Heart left ventricle (tissue), 16 donors: ENCODE results near the gene STON2. TPM values are rescaled to one million over a fixed set of nuclear protein-coding genes. Genes with fewer than 3 reads are reported as not detected.

Source experiments
- ATAC-seq, 4 donors: fragments of 200-7000 bp; cut with Tn5 transposase; one replicate each; pipeline ENCODE4 v1.9.1; 2020 to 2022; ENCODE audit warnings: moderate library complexity in 4 of 4, mild to moderate bottlenecking in 3 of 4, moderate number of reproducible peaks in 1 of 4
- DNase-seq, 5 donors: peaks; one replicate each; pipeline ENCODE4 v3.0.0-alpha.2; 2020
- H3K27ac ChIP-seq, 12 donors: fragments of 200-600 bp; sonication (generic) in 4 of 12; one replicate each; pipeline versions ENCODE4 v1.5.0 to v1.8.0; 2016 to 2022; ENCODE audit warnings: mild to moderate bottlenecking in 2 of 12
- H3K27me3 ChIP-seq, 9 donors: fragments of 200-600 bp; sonication (generic) in 2 of 9; one replicate each; pipeline versions ENCODE4 v1.5.1 to v1.8.0; 2016 to 2022; ENCODE audit warnings: mild to moderate bottlenecking in 3 of 9
- H3K36me3 ChIP-seq, 9 donors: fragments of 200-600 bp; sonication (generic) in 2 of 9; one replicate each; pipeline versions ENCODE4 v1.5.0 to v1.8.0; 2018 to 2022; ENCODE audit warnings: mild to moderate bottlenecking in 2 of 9
- H3K4me1 ChIP-seq, 12 donors: fragments of 200-600 bp; sonication (generic) in 4 of 12; one replicate each; pipeline versions ENCODE4 v1.5.0 to v1.8.0; 2016 to 2022; ENCODE audit warnings: mild to moderate bottlenecking in 3 of 12
- H3K4me3 ChIP-seq, 12 donors: fragments of 200-600 bp; sonication (generic) in 4 of 12; one replicate each; pipeline versions ENCODE4 v1.5.0 to v1.8.0; 2017 to 2022; ENCODE audit warnings: mild to moderate bottlenecking in 9 of 12, moderate library complexity in 4 of 12
- H3K9me3 ChIP-seq, 12 donors: fragments of 200-600 bp; sonication (generic) in 4 of 12; one replicate each; pipeline versions ENCODE4 v1.5.0 to v1.8.0; 2016 to 2022; ENCODE audit warnings: mild to moderate bottlenecking in 1 of 12
- POLR2A ChIP-seq, 2 donors: fragments of 450-650 bp; IDR thresholded peaks; one replicate each; pipeline ENCODE4 v1.6.1; 2017; ENCODE audit warnings: antibody characterized with exemption in 2 of 2, mild to moderate bottlenecking in 2 of 2, moderate library complexity in 2 of 2
- WGBS, 4 donors: extraction: QIAGEN DNeasy Blood & Tissue Kit in 2 of 4; methylation state at CpG; one replicate each; pipeline versions ENCODE4 v1.1.5 to v1.1.7; 2013 to 2018; 5-methylcytosine and 5-hydroxymethylcytosine counted together
- intact Hi-C, 10 donors: fragments of 100-400 bp; cut with DNase I; formaldehyde crosslinking; loops; one replicate each; pipeline versions ENCODE4 v1.11.1 to v1.14.2; 2022
- polyA plus RNA-seq, 2 donors: library from polyadenylated mRNA; stranded (reverse); fragments of 200-250 nt; gene quantifications; one replicate each; pipeline ENCODE4 v1.2.3, GENCODE V29; 2013
- total RNA-seq, 9 donors: library from RNA; depleted of rRNA in 2 of 9; stranded (reverse); fragments of >200 nt in 2 of 9; fragmentation: NEBNext Ultra II Directional in 3 of 9; extraction: Animal tissue kit (Norgen Biotek cat#: 25700) in 3 of 9; gene quantifications; one replicate each; pipeline versions ENCODE4 v1.1.0 to v1.2.4, GENCODE V29; 2016 to 2023
- TF ChIP-seq, protein P1 (sequence below), 12 donors: fragments of 200-600 bp; sonication (generic) in 4 of 12; IDR thresholded peaks; one replicate each; pipeline versions ENCODE4 v1.5.0 to v1.8.0; 2018 to 2022; ENCODE audit warnings: antibody characterized with exemption in 12 of 12, mild to moderate bottlenecking in 5 of 12
- donor health status: ischemic (EF 13 %, LVEDD 7.1; RV severe dilation, severe dysfunction).
- donor health status: healthy with polysubstance abuse.
- donor health status: DM: no; HTN: yes; CAD: no.
- donor health status: DM: no; HTN: no; CAD: no.
- donor health status: ischemic (EF 25% LVEDD 6.9; RV normal size, moderate dysfunction).
- donor health status: ischemic (EF 25% LVEDD 5.7; RV mildly dilated, moderate dysfunction).
- donor health status: healthy.
- donor health status: DM: yes; HTN: yes; CAD: no.
- donor health status: ischemic (EF 35%, LVEDD 5.7; RV mildly dilated, moderate dysfunction).
- donor health status: nonischemic (EF 11% LVEDD 7.7; RV severe dilation, severe dysfunction).
- donor health status: DM: yes; HTN: yes; CAD: no.
- donor health status: PGD.
- donor health status: ischemic (EF 29% LVEDD 5.4; RV normal size, mild dysfunction).
- donor health status: nonischemic (EF 23%, LVEDD 6.1; RV moderate dilation, normal function).

Gene STON2
- total and polyA plus RNA-seq, 11 donors: 0.28 to 27.5 (median 7.0) TPM

DNA sequence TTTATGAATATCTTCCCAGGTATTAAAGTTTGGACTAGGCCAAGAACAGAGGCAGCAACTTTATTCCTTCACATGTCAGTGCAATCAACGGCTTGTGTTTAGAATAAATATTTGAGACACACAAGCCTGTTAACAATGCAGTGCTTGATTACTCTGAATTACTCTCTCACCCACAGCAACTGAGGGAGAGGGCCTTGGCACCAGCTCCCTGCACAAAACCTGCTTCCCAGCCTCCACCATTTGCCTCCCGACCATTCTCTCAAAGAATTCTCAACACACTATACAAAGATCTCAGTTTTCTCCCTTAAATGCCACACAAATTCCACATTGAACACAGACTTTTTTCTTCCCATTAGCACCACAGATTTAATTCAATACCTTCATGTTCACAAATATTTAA is 77.0 kb downstream of the STON2 start:
- no peak for DNase-seq
- Histone ChIP-seq H3K9me3 (no peaks in the 10 kb centered on the region), H3K27me3 (peaks cover 0 to 19% (median 0%) of the 10 kb centered on the region in 9 donors), H3K36me3 (no peaks in the 10 kb centered on the region), H3K4me3 (no peak overlapping the region), H3K27ac (no peak overlapping the region), H3K4me1 (no peaks in the 10 kb centered on the region)
- WGBS, 4 donors: 64 to 73% (median 71%) methylated on average over 2 of the region's 2 CpGs
- no peak for ATAC-seq
- TF ChIP-seq, protein P1, sequence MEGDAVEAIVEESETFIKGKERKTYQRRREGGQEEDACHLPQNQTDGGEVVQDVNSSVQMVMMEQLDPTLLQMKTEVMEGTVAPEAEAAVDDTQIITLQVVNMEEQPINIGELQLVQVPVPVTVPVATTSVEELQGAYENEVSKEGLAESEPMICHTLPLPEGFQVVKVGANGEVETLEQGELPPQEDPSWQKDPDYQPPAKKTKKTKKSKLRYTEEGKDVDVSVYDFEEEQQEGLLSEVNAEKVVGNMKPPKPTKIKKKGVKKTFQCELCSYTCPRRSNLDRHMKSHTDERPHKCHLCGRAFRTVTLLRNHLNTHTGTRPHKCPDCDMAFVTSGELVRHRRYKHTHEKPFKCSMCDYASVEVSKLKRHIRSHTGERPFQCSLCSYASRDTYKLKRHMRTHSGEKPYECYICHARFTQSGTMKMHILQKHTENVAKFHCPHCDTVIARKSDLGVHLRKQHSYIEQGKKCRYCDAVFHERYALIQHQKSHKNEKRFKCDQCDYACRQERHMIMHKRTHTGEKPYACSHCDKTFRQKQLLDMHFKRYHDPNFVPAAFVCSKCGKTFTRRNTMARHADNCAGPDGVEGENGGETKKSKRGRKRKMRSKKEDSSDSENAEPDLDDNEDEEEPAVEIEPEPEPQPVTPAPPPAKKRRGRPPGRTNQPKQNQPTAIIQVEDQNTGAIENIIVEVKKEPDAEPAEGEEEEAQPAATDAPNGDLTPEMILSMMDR (IDR thresholded peaks at IDR 0.05): no peak
- TF ChIP-seq POLR2A (IDR thresholded peaks at IDR 0.05): no peak
- intact Hi-C loops: no loop called here

DNA sequence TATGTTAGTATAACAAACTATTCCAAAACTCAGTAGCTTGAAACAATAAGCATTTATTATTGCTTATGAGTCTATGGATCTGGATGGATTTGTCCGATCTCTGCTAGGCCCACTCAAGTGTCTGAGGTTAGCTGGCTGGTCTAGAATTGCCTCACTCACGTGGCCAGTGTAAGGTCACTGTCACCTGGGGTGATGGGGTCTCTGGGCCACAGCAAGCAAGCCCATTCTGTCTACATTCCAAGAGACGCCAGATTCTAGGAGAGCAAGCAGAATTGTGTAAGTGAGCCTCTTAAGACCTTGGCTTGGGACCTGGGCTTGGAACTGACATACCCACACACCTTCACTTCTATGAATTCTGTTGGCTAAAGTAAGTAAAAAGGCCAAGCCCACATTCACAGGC is 80.2 kb downstream of the STON2 start:
- WGBS, 4 donors: 81 to 90% (median 86%) methylated on average over 3 of the region's 3 CpGs
- ATAC-seq: no peak
- Histone ChIP-seq H3K4me3 (no peak overlapping the region), H3K9me3 (no peaks in the 10 kb centered on the region), H3K36me3 (no peaks in the 10 kb centered on the region), H3K27ac (no peak overlapping the region), H3K27me3 (peaks cover 0 to 18% (median 0%) of the 10 kb centered on the region in 9 donors), H3K4me1 (peaks cover 0 to 10% (median 0%) of the 10 kb centered on the region in 12 donors)
- TF ChIP-seq POLR2A (IDR thresholded peaks at IDR 0.05): no peak
- TF ChIP-seq, protein P1 (IDR thresholded peaks at IDR 0.05): no peak
- intact Hi-C loops: no loop called here
- no peak for DNase-seq

DNA sequence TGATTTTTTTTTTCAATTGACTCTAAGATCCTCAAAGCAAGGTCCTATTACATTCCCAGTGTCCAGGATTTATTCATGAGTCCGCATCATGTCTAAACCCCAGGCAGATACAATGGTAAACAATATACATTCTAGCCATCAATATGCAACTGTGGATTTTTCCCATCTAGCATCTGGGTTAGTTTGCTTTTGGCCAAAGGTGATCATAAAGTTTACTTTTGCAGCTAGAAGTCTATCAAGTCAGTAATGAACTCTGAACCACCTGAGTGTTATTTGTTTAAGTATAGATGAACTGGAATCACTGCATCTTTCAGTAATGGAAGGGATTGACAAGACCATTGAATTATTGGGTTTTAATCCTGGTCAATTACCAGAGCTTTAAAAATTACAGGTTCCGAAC is 80.8 kb downstream of the STON2 start:
- intact Hi-C loops: no loop called here
- H3K4me3 ChIP-seq: no peak overlapping the region
- TF ChIP-seq, protein P1 (IDR thresholded peaks at IDR 0.05): no peak
- TF ChIP-seq POLR2A (IDR thresholded peaks at IDR 0.05): no peak
- H3K27me3 ChIP-seq: peaks cover 0 to 12% (median 0%) of the 10 kb centered on the region in 9 donors
- no peak for DNase-seq
- no peaks in the 10 kb centered on the region for H3K36me3 ChIP-seq
- no peak overlapping the region for H3K27ac ChIP-seq
- no peak for ATAC-seq
- peaks cover 0 to 10% (median 0%) of the 10 kb centered on the region in 12 donors for H3K4me1 ChIP-seq
- WGBS, 4 donors: 92 to 99% (median 95%) methylated on average over 2 of the region's 2 CpGs
- H3K9me3 ChIP-seq: no peaks in the 10 kb centered on the region

DNA sequence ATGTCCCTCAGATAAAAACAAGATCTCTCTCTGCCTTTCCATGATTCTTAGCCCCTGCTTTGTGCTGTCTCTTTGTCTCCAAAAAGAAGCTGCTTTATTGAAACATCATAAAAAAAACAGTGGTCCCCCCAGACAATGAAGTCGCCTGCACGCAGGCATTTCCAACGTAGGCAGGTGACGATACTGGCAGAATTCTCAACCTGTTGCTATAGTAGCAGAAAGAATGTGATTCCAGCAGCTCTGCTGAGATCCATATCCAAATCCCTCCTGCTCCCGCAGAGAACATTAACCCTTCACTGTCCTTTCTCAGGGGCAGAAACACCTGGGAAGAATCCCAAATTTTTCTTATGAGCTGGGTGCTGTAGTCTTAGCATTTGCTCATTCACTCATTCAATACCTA is 84.8 kb downstream of the STON2 start:
- Histone ChIP-seq H3K9me3 (no peaks in the 10 kb centered on the region), H3K4me3 (no peak overlapping the region), H3K27ac (peak overlapping the region in 1 of 12 donors; percentile 16), H3K27me3 (peaks cover 0 to 3% (median 0%) of the 10 kb centered on the region in 9 donors), H3K36me3 (no peaks in the 10 kb centered on the region), H3K4me1 (peaks cover 0 to 20% (median 2%) of the 10 kb centered on the region in 12 donors)
- intact Hi-C loops: no loop called here
- DNase-seq (no peak), ATAC-seq (no peak)
- TF ChIP-seq POLR2A (IDR thresholded peaks at IDR 0.05): no peak
- TF ChIP-seq, protein P1 (IDR thresholded peaks at IDR 0.05): no peak
- 21 to 27% (median 24%) methylated on average over 5 of the region's 5 CpGs for WGBS, 4 donors
